Lung microvascular endothelial cell (primary cell): ENCODE measurements around the gene CCNYL1. TPM values are rescaled to one million over a fixed set of nuclear protein-coding genes. Genes with fewer than 3 reads are reported as not detected.
A peak's percentile ranks its signal among the peaks of the same experiment; 100 is the strongest.
"Not testable (repeated sequence)": the region's sequence is repeated elsewhere in the genome, so short reads cannot be mapped to it uniquely, and the experiment has no call there.

Experiments
- DNase-seq, 2 donors: peaks; one replicate each; pipeline versions ENCODE4 v3.0.0 to v3.0.0-alpha.2; 2010; ENCODE audit warnings: low read depth in 2 of 2
- total RNA-seq: library from RNA; depleted of rRNA; stranded (reverse); fragments of >200 nt; gene quantifications from 2 replicates; pipeline ENCODE4 v1.2.1, GENCODE V29; 2014

Gene CCNYL1
- total RNA-seq, 1 donor from 2014 or later = 16.1 TPM

GRCh38 chr2:207697411-207697810, 14.0 kb upstream of the CCNYL1 start:
- no peak for DNase-seq

- no peak for DNase-seq
Observed at GRCh38 chr2:207698301-207698700, 13.1 kb upstream of the CCNYL1 start.

- DNase-seq = no peak
Observed at GRCh38 chr2:207704078-207704477, 7.4 kb upstream of the CCNYL1 start.

GRCh38 chr2:207704671-207705070, 6.8 kb upstream of the CCNYL1 start:
- no peak for DNase-seq

- no peak for DNase-seq
Observed at GRCh38 chr2:207706936-207707860, 4.2 kb upstream of the CCNYL1 start.

- peak; percentile 41 to 64 for DNase-seq
Observed at GRCh38 chr2:207711750-207712530, 500 bp downstream of the CCNYL1 start.

- DNase-seq = peak in 1 of 2 donors; percentile 89
Observed at GRCh38 chr2:207716056-207716455, 4.6 kb downstream of the CCNYL1 start.

- DNase-seq = no peak
Observed at GRCh38 chr2:207718521-207718920, 7.1 kb downstream of the CCNYL1 start.

GRCh38 chr2:207719008-207719407, 7.6 kb downstream of the CCNYL1 start:
- no peak for DNase-seq

GRCh38 chr2:207719655-207720054, 8.2 kb downstream of the CCNYL1 start:
- DNase-seq = not testable (repeated sequence)

GRCh38 chr2:207720517-207721187, 9.2 kb downstream of the CCNYL1 start:
- DNase-seq = no peak

GRCh38 chr2:207722773-207723424, 11.5 kb downstream of the CCNYL1 start:
- no peak for DNase-seq

- DNase-seq = not testable (repeated sequence)
Observed at GRCh38 chr2:207723425-207723787, 12.0 kb downstream of the CCNYL1 start.

- no peak for DNase-seq
Observed at GRCh38 chr2:207724113-207724512, 12.7 kb downstream of the CCNYL1 start.

GRCh38 chr2:207725873-207726578, 14.6 kb downstream of the CCNYL1 start:
- peak; percentile 56 to 59 for DNase-seq

- peak in 1 of 2 donors; percentile 41 for DNase-seq
Observed at GRCh38 chr2:207727261-207727660, 15.8 kb downstream of the CCNYL1 start.

- no peak for DNase-seq
Observed at GRCh38 chr2:207729465-207729998, 18.1 kb downstream of the CCNYL1 start.

GRCh38 chr2:207731138-207731537, 19.7 kb downstream of the CCNYL1 start:
- no peak for DNase-seq

- DNase-seq = no peak
Observed at GRCh38 chr2:207733597-207734240, 22.3 kb downstream of the CCNYL1 start.

GRCh38 chr2:207734264-207734635, 22.8 kb downstream of the CCNYL1 start:
- peak; percentile 60 to 78 for DNase-seq
